ENCODE measurements around the gene HMG20A.

The HMG20A gene

GRCh38 chr15:77436822-77437221 lies 16.1 kb downstream of the HMG20A start:
- H3K79me2 ChIP-seq (ENCODE audit: control insufficient read depth, insufficient read depth, low read length, poor library complexity): no peaks in the 10 kb centered on the region
- H3K9ac ChIP-seq (ENCODE audit: low read length): no peak overlapping the region
- H3K79me1 ChIP-seq (ENCODE audit: low read length): no peaks in the 10 kb centered on the region
- no peak overlapping the region for H2AFZ ChIP-seq (ENCODE audit: insufficient read depth, low read length, poor library complexity)
- no peaks in the 10 kb centered on the region for H3K4me1 ChIP-seq (ENCODE audit: control insufficient read depth in 1 of 2, insufficient read depth in 2 of 2, low read length in 2 of 2)
- no peak overlapping the region for H3K4ac ChIP-seq (ENCODE audit: low read depth, low read length)
- H2BK120ac ChIP-seq (ENCODE audit: insufficient read depth, low read length, poor library complexity): no peak overlapping the region
- H4K8ac ChIP-seq (ENCODE audit: low read depth, low read length): no peak overlapping the region
- no peak overlapping the region for H3K23ac ChIP-seq (ENCODE audit: low read length)
- no peaks in the 10 kb centered on the region for H3K9me3 ChIP-seq (ENCODE audit: insufficient read depth, low read depth, low read length)
- no peak overlapping the region for H3K4me3 ChIP-seq (ENCODE audit: low read depth, low read length)
- H3K4me2 ChIP-seq (ENCODE audit: low read length): no peak overlapping the region
- no peak overlapping the region for H2BK12ac ChIP-seq (ENCODE audit: low read length)
- H4K12ac ChIP-seq (ENCODE audit: low read depth, low read length): no peak overlapping the region
- no peak overlapping the region for H2BK5ac ChIP-seq (ENCODE audit: low read depth, low read length, poor library complexity)
- no peaks in the 10 kb centered on the region for H3K36me3 ChIP-seq (ENCODE audit: control insufficient read depth in 1 of 2, insufficient read depth in 2 of 2, low read length in 2 of 2)
- no peak overlapping the region for H2AK5ac ChIP-seq (ENCODE audit: low read length)
- no CpG with 5 or more reads among the region's 2 CpGs for WGBS (ENCODE audit: extremely low coverage, insufficient coverage, insufficient read length)
- no peaks in the 10 kb centered on the region for H3K27me3 ChIP-seq (ENCODE audit: insufficient read depth, low read length)
- DNase-seq: no peak
- H3K27ac ChIP-seq (ENCODE audit: low read depth, low read length): no peak overlapping the region
- no peak overlapping the region for H3K14ac ChIP-seq (ENCODE audit: low read length)
- H3K18ac ChIP-seq (ENCODE audit: low read length): no peak overlapping the region
- H4K91ac ChIP-seq (ENCODE audit: low read depth, low read length): no peak overlapping the region

DNA sequence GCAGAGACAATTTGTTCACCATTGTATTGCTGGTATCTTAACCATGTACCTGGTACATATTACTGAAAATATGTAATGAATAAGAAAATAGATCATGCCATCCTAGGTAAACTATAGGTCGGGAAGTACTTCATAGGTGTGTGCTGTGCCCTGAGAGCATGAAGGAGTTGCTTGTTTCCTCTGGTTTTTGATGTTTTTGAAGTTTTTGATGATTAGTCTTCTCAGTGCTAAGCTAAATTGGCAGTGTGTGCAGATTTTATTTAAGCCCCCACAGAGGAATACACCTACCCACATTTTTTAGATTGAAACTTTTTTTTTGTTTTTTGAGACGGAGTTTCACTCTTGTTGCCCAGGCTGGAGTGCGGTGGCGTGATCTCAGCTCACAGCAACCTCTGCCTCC lies 16.6 kb downstream of the HMG20A start:
- no peak for DNase-seq
- no CpG with 5 or more reads among the region's 4 CpGs for WGBS (ENCODE audit: extremely low coverage, insufficient coverage, insufficient read length)
- no peak overlapping the region for H3K23ac ChIP-seq (ENCODE audit: low read length)

GRCh38 chr15:77440378-77440999 lies 19.8 kb downstream of the HMG20A start:
- H4K8ac ChIP-seq (ENCODE audit: low read depth, low read length): no peak overlapping the region
- no peak overlapping the region for H3K14ac ChIP-seq (ENCODE audit: low read length)
- no CpG with 5 or more reads among the region's 3 CpGs for WGBS (ENCODE audit: extremely low coverage, insufficient coverage, insufficient read length)
- H3K27ac ChIP-seq (ENCODE audit: low read depth, low read length): no peak overlapping the region
- H2AFZ ChIP-seq (ENCODE audit: insufficient read depth, low read length, poor library complexity): no peak overlapping the region
- H2BK120ac ChIP-seq (ENCODE audit: insufficient read depth, low read length, poor library complexity): no peak overlapping the region
- H2BK5ac ChIP-seq (ENCODE audit: low read depth, low read length, poor library complexity): no peak overlapping the region
- no peak overlapping the region for H3K18ac ChIP-seq (ENCODE audit: low read length)
- H3K23ac ChIP-seq (ENCODE audit: low read length): no peak overlapping the region
- H2BK12ac ChIP-seq (ENCODE audit: low read length): no peak overlapping the region
- no peaks in the 10 kb centered on the region for H3K79me1 ChIP-seq (ENCODE audit: low read length)
- no peak overlapping the region for H3K4me2 ChIP-seq (ENCODE audit: low read length)
- H3K36me3 ChIP-seq (ENCODE audit: control insufficient read depth in 1 of 2, insufficient read depth in 2 of 2, low read length in 2 of 2): no peaks in the 10 kb centered on the region
- no peak overlapping the region for H2AK5ac ChIP-seq (ENCODE audit: low read length)
- H3K4me3 ChIP-seq (ENCODE audit: low read depth, low read length): no peak overlapping the region
- H3K27me3 ChIP-seq (ENCODE audit: insufficient read depth, low read length): no peaks in the 10 kb centered on the region
- no peak overlapping the region for H4K91ac ChIP-seq (ENCODE audit: low read depth, low read length)
- no peak overlapping the region for H4K12ac ChIP-seq (ENCODE audit: low read depth, low read length)
- H3K4me1 ChIP-seq (ENCODE audit: control insufficient read depth in 1 of 2, insufficient read depth in 2 of 2, low read length in 2 of 2): no peaks in the 10 kb centered on the region
- H3K9ac ChIP-seq (ENCODE audit: low read length): no peak overlapping the region
- no peak overlapping the region for H3K4ac ChIP-seq (ENCODE audit: low read depth, low read length)
- no peaks in the 10 kb centered on the region for H3K9me3 ChIP-seq (ENCODE audit: insufficient read depth, low read depth, low read length)
- H3K79me2 ChIP-seq (ENCODE audit: control insufficient read depth, insufficient read depth, low read length, poor library complexity): no peaks in the 10 kb centered on the region
- DNase-seq: peak in 1 of 2 donors; percentile 25

More for the DNA sequence above, 16.6 kb downstream of the HMG20A start:
- Histone ChIP-seq H2AK5ac (ENCODE audit: low read length) (no peak overlapping the region), H3K27ac (ENCODE audit: low read depth, low read length) (no peak overlapping the region), H4K91ac (ENCODE audit: low read depth, low read length) (no peak overlapping the region), H2BK120ac (ENCODE audit: insufficient read depth, low read length, poor library complexity) (no peak overlapping the region), H3K36me3 (ENCODE audit: control insufficient read depth in 1 of 2, insufficient read depth in 2 of 2, low read length in 2 of 2) (no peaks in the 10 kb centered on the region), H4K12ac (ENCODE audit: low read depth, low read length) (no peak overlapping the region), H3K79me2 (ENCODE audit: control insufficient read depth, insufficient read depth, low read length, poor library complexity) (no peaks in the 10 kb centered on the region), H4K8ac (ENCODE audit: low read depth, low read length) (no peak overlapping the region), H2BK12ac (ENCODE audit: low read length) (no peak overlapping the region), H3K79me1 (ENCODE audit: low read length) (no peaks in the 10 kb centered on the region), H3K27me3 (ENCODE audit: insufficient read depth, low read length) (no peaks in the 10 kb centered on the region), H3K4ac (ENCODE audit: low read depth, low read length) (no peak overlapping the region), H3K14ac (ENCODE audit: low read length) (no peak overlapping the region), H2AFZ (ENCODE audit: insufficient read depth, low read length, poor library complexity) (no peak overlapping the region), H3K9me3 (ENCODE audit: insufficient read depth, low read depth, low read length) (no peaks in the 10 kb centered on the region), H3K4me1 (ENCODE audit: control insufficient read depth in 1 of 2, insufficient read depth in 2 of 2, low read length in 2 of 2) (no peaks in the 10 kb centered on the region), H2BK5ac (ENCODE audit: low read depth, low read length, poor library complexity) (no peak overlapping the region), H3K4me3 (ENCODE audit: low read depth, low read length) (no peak overlapping the region), H3K9ac (ENCODE audit: low read length) (no peak overlapping the region), H3K4me2 (ENCODE audit: low read length) (no peak overlapping the region), H3K18ac (ENCODE audit: low read length) (no peak overlapping the region)

GRCh38 chr15:77446840-77447390 lies 26.2 kb downstream of the HMG20A start:
- no peak overlapping the region for H3K18ac ChIP-seq (ENCODE audit: low read length)
- no peaks in the 10 kb centered on the region for H3K36me3 ChIP-seq (ENCODE audit: control insufficient read depth in 1 of 2, insufficient read depth in 2 of 2, low read length in 2 of 2)

More at GRCh38 chr15:77446840-77447390, 26.2 kb downstream of the HMG20A start:
- no peak overlapping the region for H2AK5ac ChIP-seq (ENCODE audit: low read length)
- no peak overlapping the region for H2BK5ac ChIP-seq (ENCODE audit: low read depth, low read length, poor library complexity)
- no peak overlapping the region for H4K91ac ChIP-seq (ENCODE audit: low read depth, low read length)
- no peak overlapping the region for H3K14ac ChIP-seq (ENCODE audit: low read length)
- no peaks in the 10 kb centered on the region for H3K9me3 ChIP-seq (ENCODE audit: insufficient read depth, low read depth, low read length)
- no peak overlapping the region for H2BK12ac ChIP-seq (ENCODE audit: low read length)
- no peak overlapping the region for H4K12ac ChIP-seq (ENCODE audit: low read depth, low read length)
- H3K27ac ChIP-seq (ENCODE audit: low read depth, low read length): no peak overlapping the region
- no peak overlapping the region for H3K4ac ChIP-seq (ENCODE audit: low read depth, low read length)
- H3K79me2 ChIP-seq (ENCODE audit: control insufficient read depth, insufficient read depth, low read length, poor library complexity): no peaks in the 10 kb centered on the region
- no CpG with 5 or more reads among the region's 4 CpGs for WGBS (ENCODE audit: extremely low coverage, insufficient coverage, insufficient read length)
- H2BK120ac ChIP-seq (ENCODE audit: insufficient read depth, low read length, poor library complexity): no peak overlapping the region
- no peak overlapping the region for H2AFZ ChIP-seq (ENCODE audit: insufficient read depth, low read length, poor library complexity)
- H3K4me3 ChIP-seq (ENCODE audit: low read depth, low read length): no peak overlapping the region
- no peaks in the 10 kb centered on the region for H3K27me3 ChIP-seq (ENCODE audit: insufficient read depth, low read length)
- H4K8ac ChIP-seq (ENCODE audit: low read depth, low read length): no peak overlapping the region
- no peak overlapping the region for H3K9ac ChIP-seq (ENCODE audit: low read length)
- H3K23ac ChIP-seq (ENCODE audit: low read length): no peak overlapping the region
- no peak for DNase-seq
- H3K4me1 ChIP-seq (ENCODE audit: control insufficient read depth in 1 of 2, insufficient read depth in 2 of 2, low read length in 2 of 2): no peaks in the 10 kb centered on the region
- no peaks in the 10 kb centered on the region for H3K79me1 ChIP-seq (ENCODE audit: low read length)
- no peak overlapping the region for H3K4me2 ChIP-seq (ENCODE audit: low read length)

Measured in trophoblast cell (in vitro differentiated cells and primary cell).